ENCODE results near the gene ZNF141.
"Not testable (repeated sequence)": the region's sequence is repeated elsewhere in the genome, so short reads cannot be mapped to it uniquely, and the experiment has no call there.

DNA sequence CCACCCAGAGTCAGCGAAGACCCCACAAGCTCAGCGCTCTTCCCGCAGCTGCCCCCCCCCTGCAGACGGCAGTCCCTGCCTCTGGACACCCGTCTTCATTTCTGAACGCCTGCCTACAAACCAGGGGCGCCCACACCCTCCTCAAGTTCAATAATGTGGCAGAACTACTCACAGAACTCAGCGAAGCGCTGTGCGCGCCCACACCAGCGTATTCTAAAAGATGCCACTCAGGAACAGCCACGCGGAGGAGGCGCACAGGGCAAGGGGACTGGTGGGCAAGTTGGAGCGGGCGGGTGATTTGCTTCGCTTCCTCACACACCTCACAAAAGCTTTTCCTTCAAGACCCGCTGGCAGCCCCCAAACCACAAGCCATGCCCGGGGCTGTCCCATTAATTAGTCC, 33.1 kb upstream of the ZNF141 start:
- not testable (repeated sequence) for TF ChIP-seq POLR2A (IDR thresholded peaks at IDR 0.05)
- TF ChIP-seq, protein P1, sequence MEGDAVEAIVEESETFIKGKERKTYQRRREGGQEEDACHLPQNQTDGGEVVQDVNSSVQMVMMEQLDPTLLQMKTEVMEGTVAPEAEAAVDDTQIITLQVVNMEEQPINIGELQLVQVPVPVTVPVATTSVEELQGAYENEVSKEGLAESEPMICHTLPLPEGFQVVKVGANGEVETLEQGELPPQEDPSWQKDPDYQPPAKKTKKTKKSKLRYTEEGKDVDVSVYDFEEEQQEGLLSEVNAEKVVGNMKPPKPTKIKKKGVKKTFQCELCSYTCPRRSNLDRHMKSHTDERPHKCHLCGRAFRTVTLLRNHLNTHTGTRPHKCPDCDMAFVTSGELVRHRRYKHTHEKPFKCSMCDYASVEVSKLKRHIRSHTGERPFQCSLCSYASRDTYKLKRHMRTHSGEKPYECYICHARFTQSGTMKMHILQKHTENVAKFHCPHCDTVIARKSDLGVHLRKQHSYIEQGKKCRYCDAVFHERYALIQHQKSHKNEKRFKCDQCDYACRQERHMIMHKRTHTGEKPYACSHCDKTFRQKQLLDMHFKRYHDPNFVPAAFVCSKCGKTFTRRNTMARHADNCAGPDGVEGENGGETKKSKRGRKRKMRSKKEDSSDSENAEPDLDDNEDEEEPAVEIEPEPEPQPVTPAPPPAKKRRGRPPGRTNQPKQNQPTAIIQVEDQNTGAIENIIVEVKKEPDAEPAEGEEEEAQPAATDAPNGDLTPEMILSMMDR (IDR thresholded peaks at IDR 0.05) = not testable (repeated sequence)
